Fibroblast of pulmonary artery (primary cell): ENCODE results near the gene FMN1.

Experiments
- DNase-seq: peaks from one replicate; pipeline ENCODE4 v3.0.0-alpha.2; 2010; ENCODE audit warnings: low read depth
- H3K4me3 ChIP-seq: replicated peaks from 2 replicates; pipeline ENCODE4 v1.5.1; 2011; ENCODE audit warnings: low read depth, mild to moderate bottlenecking, control low read depth, low read length, moderate library complexity
- TF ChIP-seq, protein P1 (sequence below): IDR thresholded peaks from 2 replicates; pipeline ENCODE4 v1.5.1; 2011; ENCODE audit warnings: mild to moderate bottlenecking, control low read depth, low read length, inconsistent platforms; ENCODE audit errors: missing control alignments

The FMN1 gene

DNA sequence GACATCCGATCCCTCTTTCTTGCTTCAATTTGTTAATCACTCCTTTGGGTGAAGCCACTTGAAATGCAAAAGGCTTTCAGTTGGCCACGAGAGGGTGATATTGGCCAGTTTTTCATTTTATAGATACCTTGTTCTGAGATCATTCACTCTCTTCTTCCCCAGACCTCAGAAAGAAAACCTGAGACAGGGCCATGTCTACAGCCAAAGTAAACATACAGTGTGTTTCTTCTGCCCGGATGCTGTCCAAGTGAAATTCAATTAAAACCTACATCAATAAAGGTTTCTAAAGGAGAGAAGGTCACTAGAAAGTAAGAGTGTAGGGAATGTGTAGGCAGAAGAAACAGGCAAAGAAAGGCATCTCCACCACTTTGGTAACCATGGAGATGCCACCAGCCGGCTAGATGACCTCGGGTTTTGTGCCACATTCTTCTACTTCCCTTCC lies 39.5 kb upstream of the FMN1 start:
- DNase-seq: peak; percentile 54
- no peak overlapping the region for H3K4me3 ChIP-seq
- TF ChIP-seq, protein P1, sequence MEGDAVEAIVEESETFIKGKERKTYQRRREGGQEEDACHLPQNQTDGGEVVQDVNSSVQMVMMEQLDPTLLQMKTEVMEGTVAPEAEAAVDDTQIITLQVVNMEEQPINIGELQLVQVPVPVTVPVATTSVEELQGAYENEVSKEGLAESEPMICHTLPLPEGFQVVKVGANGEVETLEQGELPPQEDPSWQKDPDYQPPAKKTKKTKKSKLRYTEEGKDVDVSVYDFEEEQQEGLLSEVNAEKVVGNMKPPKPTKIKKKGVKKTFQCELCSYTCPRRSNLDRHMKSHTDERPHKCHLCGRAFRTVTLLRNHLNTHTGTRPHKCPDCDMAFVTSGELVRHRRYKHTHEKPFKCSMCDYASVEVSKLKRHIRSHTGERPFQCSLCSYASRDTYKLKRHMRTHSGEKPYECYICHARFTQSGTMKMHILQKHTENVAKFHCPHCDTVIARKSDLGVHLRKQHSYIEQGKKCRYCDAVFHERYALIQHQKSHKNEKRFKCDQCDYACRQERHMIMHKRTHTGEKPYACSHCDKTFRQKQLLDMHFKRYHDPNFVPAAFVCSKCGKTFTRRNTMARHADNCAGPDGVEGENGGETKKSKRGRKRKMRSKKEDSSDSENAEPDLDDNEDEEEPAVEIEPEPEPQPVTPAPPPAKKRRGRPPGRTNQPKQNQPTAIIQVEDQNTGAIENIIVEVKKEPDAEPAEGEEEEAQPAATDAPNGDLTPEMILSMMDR: peak; percentile 54

- no peak overlapping the region for H3K4me3 ChIP-seq
- TF ChIP-seq, protein P1: peak; percentile 12
- DNase-seq: no peak
These were observed 32.2 kb upstream of the FMN1 start for GRCh38 chr15:33226559-33227181.

GRCh38 chr15:33218071-33218491 lies 23.6 kb upstream of the FMN1 start:
- TF ChIP-seq, protein P1: no peak
- no peak for DNase-seq
- H3K4me3 ChIP-seq: no peak overlapping the region

DNA sequence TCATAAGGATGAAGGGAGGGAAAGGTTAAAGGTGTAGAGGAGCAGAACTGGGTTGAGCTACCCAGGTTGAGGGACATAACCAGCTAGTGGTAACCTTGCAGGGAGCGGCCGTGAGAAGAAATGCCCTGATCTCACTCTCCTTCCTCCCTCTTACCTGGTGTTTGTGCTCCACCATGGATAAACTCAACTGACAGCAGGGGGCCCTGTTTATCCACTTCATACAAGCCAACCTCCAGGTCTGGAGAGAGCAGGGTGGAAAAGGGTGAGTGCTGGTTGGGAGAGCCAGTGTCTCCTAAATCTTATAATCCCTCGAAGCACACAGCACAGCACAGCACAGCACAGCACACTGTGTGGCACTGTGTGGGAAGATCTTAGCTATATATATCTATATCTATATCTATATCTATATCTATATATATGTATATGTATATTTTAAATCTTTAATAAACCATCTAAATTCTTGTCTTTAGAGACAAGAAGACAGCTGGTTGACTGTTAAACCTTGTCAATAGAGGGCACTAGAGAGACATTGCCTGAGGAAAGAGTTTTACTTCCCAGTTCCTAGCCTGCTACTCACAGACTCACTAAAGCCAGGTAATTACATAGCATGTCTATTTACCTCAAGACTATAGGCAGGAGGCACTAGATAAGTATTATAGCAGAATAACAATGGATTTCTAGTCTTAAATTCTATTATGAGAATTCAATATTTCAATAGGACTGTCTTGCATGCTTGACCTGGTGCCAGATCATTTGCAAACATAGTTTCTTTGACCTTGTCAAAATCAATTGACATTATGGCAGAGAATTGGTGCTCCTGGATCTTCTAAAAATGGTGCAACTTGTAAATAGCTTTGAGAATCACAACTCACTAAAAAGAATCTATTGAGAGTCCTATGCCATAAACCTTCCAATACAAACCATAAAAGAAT lies 21.7 kb upstream of the FMN1 start:
- TF ChIP-seq, protein P1: peak; percentile 60
- DNase-seq: peak; percentile 41
- no peak overlapping the region for H3K4me3 ChIP-seq

DNA sequence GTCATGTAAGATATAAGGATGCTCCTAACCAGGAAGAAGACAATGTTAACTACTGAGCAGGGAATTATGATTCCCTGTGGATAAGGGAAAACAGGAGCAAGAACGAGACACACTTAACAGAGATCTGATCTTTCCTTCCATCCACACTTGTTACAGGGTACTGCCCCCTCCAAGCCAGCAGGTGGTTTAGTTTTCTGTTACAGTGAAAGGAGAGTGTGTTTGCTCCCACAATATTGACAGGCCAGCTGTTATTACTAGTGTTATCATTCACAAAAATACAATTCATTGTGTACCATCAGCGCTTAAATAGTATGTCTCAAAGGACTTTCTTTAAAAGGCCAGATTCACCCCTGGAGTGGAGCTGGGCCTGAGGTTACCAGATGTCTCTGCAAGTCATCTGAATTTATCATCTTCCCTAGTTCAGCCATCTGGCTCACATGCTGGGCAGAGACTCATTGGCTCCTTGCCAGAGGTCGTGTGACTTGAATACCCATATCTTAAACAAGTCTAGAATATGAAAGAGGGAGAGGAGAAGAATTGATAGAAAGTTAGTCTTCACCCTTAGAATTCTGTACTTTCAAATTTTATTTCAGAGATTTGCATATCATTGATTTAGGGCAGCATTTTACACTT lies 16.8 kb upstream of the FMN1 start:
- no peak overlapping the region for H3K4me3 ChIP-seq
- no peak for DNase-seq
- TF ChIP-seq, protein P1: no peak

DNA sequence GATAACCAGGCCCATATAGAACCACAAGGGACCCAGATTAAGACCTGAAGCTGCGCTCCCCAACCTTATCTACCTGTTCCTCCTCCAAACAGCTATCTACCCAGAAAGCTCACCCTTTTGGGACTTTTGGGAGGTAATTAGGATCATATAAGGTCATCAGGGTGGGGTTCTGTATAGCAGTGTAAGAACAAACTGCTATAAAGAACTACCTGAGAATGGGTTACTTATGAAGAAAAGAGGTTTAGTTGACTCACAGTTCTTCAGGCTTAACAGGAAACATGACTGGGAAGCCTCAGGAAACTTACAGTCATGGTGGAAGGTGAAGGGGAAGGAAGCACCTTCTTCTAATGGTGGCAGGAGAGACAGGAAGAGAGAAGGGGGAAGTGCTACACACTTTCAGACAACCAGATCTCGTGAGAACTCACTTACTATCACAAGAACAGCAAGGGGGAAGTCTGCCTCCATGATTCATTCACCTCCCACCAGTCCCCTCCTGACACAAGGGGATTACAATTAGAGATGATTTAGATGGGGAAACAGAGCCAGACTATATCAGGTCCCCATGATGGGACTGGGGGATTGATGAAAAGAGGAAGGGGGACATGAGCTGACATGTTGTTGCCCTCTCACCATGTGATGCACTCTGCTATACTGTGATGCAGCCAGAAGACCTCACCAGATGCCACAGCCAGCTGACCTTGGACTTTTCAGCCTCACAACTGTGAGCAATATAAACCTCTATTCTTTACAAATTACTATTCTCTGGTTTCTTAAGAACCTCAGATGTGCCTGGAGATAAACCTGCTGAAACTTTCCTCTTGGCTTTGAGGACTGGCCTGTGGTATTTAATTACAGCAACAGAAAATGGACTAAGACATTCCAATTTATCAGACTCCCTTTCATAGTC lies 15.3 kb upstream of the FMN1 start:
- TF ChIP-seq, protein P1: no peak
- H3K4me3 ChIP-seq: no peak overlapping the region
- no peak for DNase-seq
